ENCODE measurements around the gene ZNF609.

DNA sequence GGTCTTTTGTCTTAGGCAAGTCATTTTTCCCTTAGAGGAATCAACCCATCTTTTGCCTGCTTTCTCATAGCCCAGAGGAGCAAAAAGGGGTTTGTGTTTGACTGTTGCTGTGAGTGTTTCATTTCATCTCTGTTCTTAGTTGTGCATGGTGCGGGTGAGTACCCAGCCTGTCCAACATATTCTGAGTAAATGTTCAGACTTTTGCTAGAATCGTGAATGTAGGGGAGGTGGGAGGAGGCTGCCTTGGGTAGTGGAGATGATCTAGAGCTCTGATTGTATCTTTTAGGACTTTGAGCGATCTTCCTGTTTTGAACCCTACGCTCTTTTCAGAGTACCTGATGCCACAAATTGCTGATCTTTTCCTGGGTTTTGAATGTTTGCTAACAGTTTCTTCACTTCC is 123.1 kb downstream of the ZNF609 start:
- TF ChIP-seq, protein P1, sequence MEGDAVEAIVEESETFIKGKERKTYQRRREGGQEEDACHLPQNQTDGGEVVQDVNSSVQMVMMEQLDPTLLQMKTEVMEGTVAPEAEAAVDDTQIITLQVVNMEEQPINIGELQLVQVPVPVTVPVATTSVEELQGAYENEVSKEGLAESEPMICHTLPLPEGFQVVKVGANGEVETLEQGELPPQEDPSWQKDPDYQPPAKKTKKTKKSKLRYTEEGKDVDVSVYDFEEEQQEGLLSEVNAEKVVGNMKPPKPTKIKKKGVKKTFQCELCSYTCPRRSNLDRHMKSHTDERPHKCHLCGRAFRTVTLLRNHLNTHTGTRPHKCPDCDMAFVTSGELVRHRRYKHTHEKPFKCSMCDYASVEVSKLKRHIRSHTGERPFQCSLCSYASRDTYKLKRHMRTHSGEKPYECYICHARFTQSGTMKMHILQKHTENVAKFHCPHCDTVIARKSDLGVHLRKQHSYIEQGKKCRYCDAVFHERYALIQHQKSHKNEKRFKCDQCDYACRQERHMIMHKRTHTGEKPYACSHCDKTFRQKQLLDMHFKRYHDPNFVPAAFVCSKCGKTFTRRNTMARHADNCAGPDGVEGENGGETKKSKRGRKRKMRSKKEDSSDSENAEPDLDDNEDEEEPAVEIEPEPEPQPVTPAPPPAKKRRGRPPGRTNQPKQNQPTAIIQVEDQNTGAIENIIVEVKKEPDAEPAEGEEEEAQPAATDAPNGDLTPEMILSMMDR (IDR thresholded peaks at IDR 0.05): no peak
- no peak for TF ChIP-seq POLR2A (IDR thresholded peaks at IDR 0.05)

Data from lower leg skin (tissue), 3 donors.